HEK293 (cell line): Measurements from ENCODE around the gene CLEC16A.
A peak's percentile ranks its signal among the peaks of the same experiment; 100 is the strongest.

Experiments used
- CTCF ChIA-PET: fragments of 350-600 bp; formaldehyde crosslinking; extraction: SDS; loops from one replicate; lab custom pipeline; 2021; ENCODE audit warnings: antibody characterized with exemption; lab: Yijun Ruan, JAX
- POLR2A ChIA-PET: fragments of 300-600 bp; formaldehyde crosslinking; extraction: SDS; loops from one replicate; lab custom pipeline; 2020; ENCODE audit warnings: antibody characterized with exemption, inconsistent platforms; lab: Yijun Ruan, JAX
- H3K27ac ChIP-seq: fragments of 200-500 bp; sonication (Bioruptor generic); 2 replicates; pipeline ENCODE4 v1.5.1; 2014; ENCODE audit warnings: low read depth, low read length, control low read depth, inconsistent platforms; ENCODE audit errors: extremely low read depth
- H3K36me3 ChIP-seq, 2 experiments: fragments of 200-500 bp in 1 of 2; sonication (Bioruptor generic) in 1 of 2; 1 replicate in 1 of 2; 2 replicates in 1 of 2; pipeline ENCODE4 v1.5.1; 2014 to 2017; ENCODE audit warnings: inconsistent platforms in 2 of 2, low read length in 2 of 2; ENCODE audit not compliant: control insufficient read depth in 2 of 2, insufficient read depth in 1 of 2
- H3K4me1 ChIP-seq: fragments of 200-500 bp; sonication (Bioruptor generic); 2 replicates; pipeline ENCODE4 v1.5.1; 2014; ENCODE audit warnings: mild to moderate bottlenecking, low read length, inconsistent platforms; ENCODE audit not compliant: control insufficient read depth, insufficient read depth
- H3K4me3 ChIP-seq: 2 replicates; pipeline ENCODE4 v1.5.1; 2011; ENCODE audit warnings: low read depth, mild to moderate bottlenecking, control low read depth, low read length, moderate library complexity
- H3K9me3 ChIP-seq: fragments of 200-500 bp; sonication (Bioruptor generic); 2 replicates; pipeline ENCODE4 v1.5.1; 2014; ENCODE audit warnings: low read depth, low read length, inconsistent platforms; ENCODE audit not compliant: control insufficient read depth, insufficient read depth
- HOXD13 ChIP-seq: sonication (generic); formaldehyde crosslinking; IDR thresholded peaks from 2 replicates; pipeline ENCODE4 v1.8.0; 2022; ENCODE audit warnings: missing genetic modification reagents, borderline replicate concordance
- KLF7 ChIP-seq: fragments of 450-650 bp; formaldehyde crosslinking; IDR thresholded peaks from 2 replicates; pipeline ENCODE4 v1.5.1; 2016; ENCODE audit warnings: missing biosample characterization, missing genetic modification characterization, borderline replicate concordance
- SCRT1 ChIP-seq: fragments of 450-650 bp; formaldehyde crosslinking; IDR thresholded peaks from 2 replicates; pipeline ENCODE4 v1.5.1; 2016; ENCODE audit warnings: missing biosample characterization, missing genetic modification characterization, borderline replicate concordance
- ZBTB48 ChIP-seq: fragments of 450-650 bp; formaldehyde crosslinking; IDR thresholded peaks from 2 replicates; pipeline ENCODE4 v1.5.1; 2016; ENCODE audit warnings: missing biosample characterization, missing genetic modification characterization
- ZBTB49 ChIP-seq: fragments of 450-650 bp; formaldehyde crosslinking; IDR thresholded peaks from 2 replicates; pipeline ENCODE4 v1.5.1; 2016; ENCODE audit warnings: missing biosample characterization, missing genetic modification characterization, low read depth
- ZEB2 ChIP-seq: fragments of 450-650 bp; formaldehyde crosslinking; IDR thresholded peaks from 2 replicates; pipeline ENCODE4 v1.5.1; 2016; ENCODE audit warnings: missing biosample characterization, missing genetic modification characterization
- ZNF114 ChIP-seq: fragments of 450-650 bp; formaldehyde crosslinking; IDR thresholded peaks from 2 replicates; pipeline ENCODE4 v1.5.0; 2017; ENCODE audit warnings: missing biosample characterization, missing genetic modification characterization
- ZNF280D ChIP-seq: fragments of 450-650 bp; formaldehyde crosslinking; IDR thresholded peaks from 2 replicates; pipeline ENCODE4 v1.5.1; 2016; ENCODE audit warnings: missing biosample characterization, missing genetic modification characterization
- ZNF311 ChIP-seq: fragments of 450-650 bp; formaldehyde crosslinking; IDR thresholded peaks from 2 replicates; pipeline ENCODE4 v1.5.1; 2017; ENCODE audit warnings: missing biosample characterization, missing genetic modification characterization, borderline replicate concordance
- ZNF48 ChIP-seq: fragments of 450-650 bp; formaldehyde crosslinking; IDR thresholded peaks from 2 replicates; pipeline ENCODE4 v1.5.1; 2016; ENCODE audit warnings: missing biosample characterization, missing genetic modification characterization
- ZNF518A ChIP-seq: fragments of 450-650 bp; formaldehyde crosslinking; conservative IDR thresholded peaks from 2 replicates; pipeline ENCODE4 v1.5.1; 2016; ENCODE audit warnings: low read depth, missing biosample characterization, missing genetic modification characterization
- ZNF600 ChIP-seq: fragments of 450-650 bp; formaldehyde crosslinking; IDR thresholded peaks from 2 replicates; pipeline ENCODE4 v1.5.1; 2016; ENCODE audit warnings: missing biosample characterization, missing genetic modification characterization
- ZNF623 ChIP-seq: fragments of 450-650 bp; formaldehyde crosslinking; IDR thresholded peaks from 2 replicates; pipeline ENCODE4 v1.5.1; 2016; ENCODE audit warnings: missing biosample characterization, missing genetic modification characterization
- ZNF654 ChIP-seq: fragments of 450-650 bp; formaldehyde crosslinking; IDR thresholded peaks from 2 replicates; pipeline ENCODE4 v1.5.1; 2016; ENCODE audit warnings: low read depth, missing biosample characterization, missing genetic modification characterization
- ZNF660 ChIP-seq: fragments of 450-650 bp; IDR thresholded peaks from 2 replicates; pipeline ENCODE4 v1.5.1; 2018; ENCODE audit warnings: missing biosample characterization, mild to moderate bottlenecking, missing genetic modification characterization
- ZNF785 ChIP-seq: fragments of 450-650 bp; formaldehyde crosslinking; IDR thresholded peaks from 2 replicates; pipeline ENCODE4 v1.5.1; 2016; ENCODE audit warnings: missing biosample characterization, missing genetic modification characterization
- ZSCAN16 ChIP-seq: fragments of 450-650 bp; formaldehyde crosslinking; IDR thresholded peaks from 2 replicates; pipeline ENCODE4 v1.5.1; 2016; ENCODE audit warnings: missing biosample characterization, missing genetic modification characterization
- ZSCAN4 ChIP-seq: fragments of 450-650 bp; formaldehyde crosslinking; IDR thresholded peaks from 2 replicates; pipeline ENCODE4 v1.5.1; 2017; ENCODE audit warnings: missing biosample characterization, missing genetic modification characterization
- TF ChIP-seq, protein P1 (sequence below): fragments of 450-650 bp; formaldehyde crosslinking; IDR thresholded peaks from 2 replicates; pipeline ENCODE4 v1.5.1; 2016; ENCODE audit warnings: missing biosample characterization, missing genetic modification characterization
- TF ChIP-seq, protein P2 (sequence below): fragments of 450-650 bp; formaldehyde crosslinking; IDR thresholded peaks from 2 replicates; pipeline ENCODE4 v1.5.1; 2016; ENCODE audit warnings: missing biosample characterization, missing genetic modification characterization

CLEC16A gene

DNA sequence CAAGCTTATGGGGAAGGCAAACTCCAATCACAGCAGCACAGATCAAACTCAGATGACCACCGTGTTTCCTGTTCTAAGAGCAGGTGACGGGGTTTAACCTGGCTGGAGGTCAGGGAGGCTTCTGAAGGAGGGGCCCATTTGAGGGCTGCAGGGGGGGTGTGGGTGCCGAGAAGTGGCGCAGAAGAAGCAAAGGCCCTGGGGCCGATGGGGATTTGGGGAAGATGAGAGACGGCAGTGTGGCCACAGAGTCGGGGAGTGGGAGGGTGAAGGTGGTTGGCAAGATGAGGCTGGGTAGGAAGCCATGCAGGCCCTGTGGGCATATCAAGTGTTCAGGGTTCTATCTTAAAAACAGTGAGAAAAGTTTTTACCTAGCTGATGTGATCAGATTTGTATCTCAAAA is 122.9 kb downstream of the CLEC16A start:
- peak; percentile 45 for TF ChIP-seq ZNF623
- no peak for TF ChIP-seq ZNF785
- POLR2A ChIA-PET = no interaction called here
- Histone ChIP-seq H3K9me3 (no peaks in the 10 kb centered on the region), H3K36me3 (peaks cover 0 to 15% of the 10 kb centered on the region in 2 experiments; a peak in 2 of 3 replicates), H3K4me3 (no peak overlapping the region), H3K27ac (no peak overlapping the region), H3K4me1 (no peaks in the 10 kb centered on the region)
- CTCF ChIA-PET = no interaction called here

DNA sequence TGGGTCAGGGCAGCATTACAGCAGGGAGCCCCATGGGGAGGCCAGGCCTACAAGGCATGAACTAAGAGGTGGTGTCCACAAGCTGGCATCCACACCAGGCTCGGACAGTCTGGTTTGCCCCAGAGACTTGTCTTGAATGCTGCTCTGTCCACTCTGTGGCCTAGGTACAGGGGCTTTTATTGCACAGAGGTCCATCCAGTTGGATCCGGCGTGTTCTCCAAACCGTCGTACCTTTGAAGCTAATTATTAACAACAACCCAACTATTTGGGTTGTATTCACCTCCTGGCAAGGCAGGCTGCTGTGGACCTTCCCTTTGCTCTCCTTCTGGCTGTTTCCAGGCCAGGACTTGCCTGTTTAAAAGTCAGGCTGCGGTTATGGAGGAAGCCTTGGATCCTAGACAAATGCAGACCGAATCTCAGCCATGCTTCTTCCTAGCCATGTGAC is 123.4 kb downstream of the CLEC16A start:
- CTCF ChIA-PET = interaction anchor here (0.6 kb wide), 1 partner anchor 102 kb away, joined by 4 read pairs; no protein-coding TSS in a partner anchor
- no peak overlapping the region for H3K27ac ChIP-seq

More for the DNA sequence above, 123.4 kb downstream of the CLEC16A start:
- H3K36me3 ChIP-seq = peaks cover 0 to 15% of the 10 kb centered on the region in 2 experiments; a peak in 2 of 3 replicates
- H3K9me3 ChIP-seq = no peaks in the 10 kb centered on the region
- POLR2A ChIA-PET = no interaction called here
- H3K4me3 ChIP-seq = no peak overlapping the region
- TF ChIP-seq ZNF660 (no peak), ZSCAN16 (tag by site-specific recombination) (no peak), ZNF654 (tag by site-specific recombination) (no peak), KLF7 (tag by site-specific recombination) (no peak), ZEB2 (tag by site-specific recombination) (no peak), SCRT1 (no peak), ZNF114 (tag by site-specific recombination) (no peak), ZBTB49 (tag by site-specific recombination) (no peak), HOXD13 (CRISPR knock-in tag) (no peak), ZNF48 (tag by site-specific recombination) (no peak), ZNF518A (no peak), ZNF280D (tag by site-specific recombination) (no peak), ZSCAN4 (no peak), ZNF600 (tag by site-specific recombination) (no peak), ZBTB48 (tag by site-specific recombination) (no peak), ZNF311 (tag by site-specific recombination) (no peak)
- TF ChIP-seq, protein P1, sequence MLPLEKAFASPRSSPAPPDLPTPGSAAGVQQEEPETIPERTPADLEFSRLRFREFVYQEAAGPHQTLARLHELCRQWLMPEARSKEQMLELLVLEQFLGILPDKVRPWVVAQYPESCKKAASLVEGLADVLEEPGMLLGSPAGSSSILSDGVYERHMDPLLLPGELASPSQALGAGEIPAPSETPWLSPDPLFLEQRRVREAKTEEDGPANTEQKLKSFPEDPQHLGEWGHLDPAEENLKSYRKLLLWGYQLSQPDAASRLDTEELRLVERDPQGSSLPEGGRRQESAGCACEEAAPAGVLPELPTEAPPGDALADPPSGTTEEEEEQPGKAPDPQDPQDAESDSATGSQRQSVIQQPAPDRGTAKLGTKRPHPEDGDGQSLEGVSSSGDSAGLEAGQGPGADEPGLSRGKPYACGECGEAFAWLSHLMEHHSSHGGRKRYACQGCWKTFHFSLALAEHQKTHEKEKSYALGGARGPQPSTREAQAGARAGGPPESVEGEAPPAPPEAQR = no peak
- TF ChIP-seq, protein P2, sequence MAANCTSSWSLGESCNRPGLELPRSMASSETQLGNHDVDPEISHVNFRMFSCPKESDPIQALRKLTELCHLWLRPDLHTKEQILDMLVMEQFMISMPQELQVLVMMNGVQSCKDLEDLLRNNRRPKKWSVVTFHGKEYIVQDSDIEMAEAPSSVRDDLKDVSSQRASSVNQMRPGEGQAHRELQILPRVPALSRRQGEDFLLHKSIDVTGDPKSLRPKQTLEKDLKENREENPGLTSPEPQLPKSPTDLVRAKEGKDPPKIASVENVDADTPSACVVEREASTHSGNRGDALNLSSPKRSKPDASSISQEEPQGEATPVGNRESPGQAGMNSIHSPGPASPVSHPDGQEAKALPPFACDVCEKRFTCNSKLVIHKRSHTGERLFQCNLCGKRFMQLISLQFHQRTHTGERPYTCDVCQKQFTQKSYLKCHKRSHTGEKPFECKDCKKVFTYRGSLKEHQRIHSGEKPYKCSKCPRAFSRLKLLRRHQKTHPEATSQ (tag by site-specific recombination) = no peak
- H3K4me1 ChIP-seq = no peaks in the 10 kb centered on the region
